ENCODE data around the gene RAB33A.

The RAB33A gene

DNA sequence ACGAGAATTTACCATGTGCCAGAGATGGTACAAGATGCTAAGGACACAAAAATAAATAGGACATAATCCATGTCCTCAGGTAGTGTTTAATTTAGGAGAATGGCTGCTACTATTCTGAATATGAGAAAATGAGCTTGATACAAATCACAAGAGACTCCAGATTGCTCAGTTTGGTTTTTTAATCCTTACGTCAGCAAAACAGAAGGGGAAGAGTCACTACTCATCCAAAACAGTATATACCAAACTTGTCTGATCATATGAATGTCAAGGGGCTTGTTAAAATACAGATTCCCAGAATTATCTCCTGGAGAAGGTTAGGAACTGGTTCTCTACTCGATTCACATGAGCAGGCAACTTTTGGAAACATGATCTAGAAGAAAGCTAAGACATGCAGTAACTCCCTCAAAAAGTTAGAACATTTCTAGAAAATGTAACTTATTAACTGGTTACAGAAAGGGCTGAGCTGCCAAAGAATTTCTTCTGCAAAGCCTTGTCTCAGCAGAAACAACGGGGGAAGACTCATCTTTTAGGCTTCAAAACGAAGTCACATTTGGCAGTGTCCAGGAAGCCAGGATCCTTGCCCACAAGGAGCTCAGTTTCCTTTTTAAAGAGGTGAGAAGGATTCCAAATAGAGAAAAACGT, 9.5 kb upstream of the RAB33A start:
- DNase-seq (ENCODE audit: low read depth) = no peak
- TF ChIP-seq, protein P1, sequence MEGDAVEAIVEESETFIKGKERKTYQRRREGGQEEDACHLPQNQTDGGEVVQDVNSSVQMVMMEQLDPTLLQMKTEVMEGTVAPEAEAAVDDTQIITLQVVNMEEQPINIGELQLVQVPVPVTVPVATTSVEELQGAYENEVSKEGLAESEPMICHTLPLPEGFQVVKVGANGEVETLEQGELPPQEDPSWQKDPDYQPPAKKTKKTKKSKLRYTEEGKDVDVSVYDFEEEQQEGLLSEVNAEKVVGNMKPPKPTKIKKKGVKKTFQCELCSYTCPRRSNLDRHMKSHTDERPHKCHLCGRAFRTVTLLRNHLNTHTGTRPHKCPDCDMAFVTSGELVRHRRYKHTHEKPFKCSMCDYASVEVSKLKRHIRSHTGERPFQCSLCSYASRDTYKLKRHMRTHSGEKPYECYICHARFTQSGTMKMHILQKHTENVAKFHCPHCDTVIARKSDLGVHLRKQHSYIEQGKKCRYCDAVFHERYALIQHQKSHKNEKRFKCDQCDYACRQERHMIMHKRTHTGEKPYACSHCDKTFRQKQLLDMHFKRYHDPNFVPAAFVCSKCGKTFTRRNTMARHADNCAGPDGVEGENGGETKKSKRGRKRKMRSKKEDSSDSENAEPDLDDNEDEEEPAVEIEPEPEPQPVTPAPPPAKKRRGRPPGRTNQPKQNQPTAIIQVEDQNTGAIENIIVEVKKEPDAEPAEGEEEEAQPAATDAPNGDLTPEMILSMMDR (conservative IDR thresholded peaks at IDR 0.05; ENCODE audit: low read depth, low read length) = no peak
- no peak overlapping the region for H3K4me3 ChIP-seq (ENCODE audit: low read length)

DNA sequence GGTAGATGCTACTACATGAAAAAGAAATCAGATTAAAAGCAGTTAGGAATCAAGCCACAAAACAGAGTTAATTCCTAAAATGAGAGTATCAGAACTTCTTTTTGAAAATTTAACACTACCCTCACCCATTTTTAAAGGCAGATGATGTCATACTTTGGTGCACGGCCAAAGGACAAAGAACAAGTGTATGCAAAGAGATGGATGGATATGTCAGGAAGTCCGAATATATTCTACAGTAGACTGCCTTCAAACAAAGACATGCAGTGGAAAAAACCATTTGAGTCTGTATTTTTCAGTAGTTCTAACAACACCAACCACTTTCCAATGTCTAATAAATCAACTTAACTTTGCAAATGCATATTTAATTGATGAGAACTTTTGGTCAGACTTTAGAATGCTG, 8.4 kb upstream of the RAB33A start:
- no peak for DNase-seq (ENCODE audit: low read depth)

DNA sequence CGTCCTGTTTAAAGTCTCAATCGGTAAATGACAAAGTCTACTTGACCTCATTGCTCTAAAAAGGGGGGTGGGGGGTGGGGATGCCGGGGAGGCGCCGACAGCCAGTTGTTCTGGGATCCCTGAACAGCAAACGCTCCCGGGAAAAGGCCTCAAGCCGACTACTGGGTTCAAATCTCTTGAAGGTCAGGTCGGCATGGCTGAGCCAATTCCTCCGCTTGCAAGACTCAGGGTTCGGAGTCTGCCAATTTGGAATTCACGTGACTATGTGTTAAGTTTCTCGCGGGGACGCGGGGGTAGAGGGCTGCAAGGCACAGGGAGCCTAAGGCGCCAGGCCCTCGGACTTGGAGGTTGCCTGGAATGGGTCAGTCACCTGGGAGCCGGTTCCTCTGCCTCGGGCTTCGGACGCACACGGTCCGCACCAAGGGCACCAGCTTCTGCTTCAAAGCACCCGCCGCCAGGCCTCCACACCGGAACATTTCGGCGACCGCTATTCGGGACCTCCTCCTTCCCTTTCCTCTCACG, 6.5 kb upstream of the RAB33A start:
- TF ChIP-seq, protein P1 (conservative IDR thresholded peaks at IDR 0.05; ENCODE audit: low read depth, low read length) = no peak
- peak overlapping the region; percentile 78 for H3K4me3 ChIP-seq (ENCODE audit: low read length)
- no peak for DNase-seq (ENCODE audit: low read depth)

More for the DNA sequence above, 8.4 kb upstream of the RAB33A start:
- TF ChIP-seq, protein P1 (conservative IDR thresholded peaks at IDR 0.05; ENCODE audit: low read depth, low read length) = no peak
- H3K4me3 ChIP-seq (ENCODE audit: low read length) = no peak overlapping the region

DNA sequence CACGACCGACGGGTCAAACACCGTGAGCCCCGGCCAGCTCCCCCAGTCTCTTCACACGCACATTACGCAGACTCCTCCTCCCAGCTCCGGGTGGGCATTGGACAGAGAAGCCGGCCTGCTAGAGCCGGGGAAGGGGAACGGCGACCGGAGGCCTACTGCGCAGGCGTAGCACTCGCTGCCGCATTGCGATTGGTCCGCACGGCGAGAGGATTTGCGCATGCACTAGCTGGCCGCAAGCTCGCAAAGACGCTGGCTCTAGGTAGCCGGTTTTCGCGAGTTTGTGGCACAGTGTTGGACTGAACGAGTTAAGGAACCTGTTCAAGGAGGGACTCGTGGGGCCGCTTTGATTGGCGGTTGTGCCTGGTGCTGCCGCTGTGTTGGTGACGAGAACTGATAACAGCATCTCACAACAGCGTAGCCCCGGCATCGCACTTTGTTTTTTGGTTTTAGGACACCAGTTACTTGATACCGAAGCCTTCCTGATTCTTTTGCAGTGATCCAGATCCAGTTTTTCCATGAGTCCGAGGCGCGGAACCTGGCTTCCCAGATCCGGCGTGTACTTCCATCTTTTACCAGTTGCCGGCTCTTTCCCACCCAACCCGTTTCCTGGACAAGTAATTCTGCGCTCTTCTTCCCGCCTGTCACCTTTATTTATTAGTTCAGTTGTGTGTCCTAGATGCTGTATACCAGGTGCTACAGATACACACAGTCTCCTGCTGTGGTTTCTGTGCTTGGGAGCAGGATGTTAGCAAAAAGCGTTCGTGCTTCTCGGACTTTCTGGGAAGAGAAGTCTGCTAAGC, 5.9 kb upstream of the RAB33A start, which contains the start of gene AIFM1:
Gene AIFM1, minus strand, starts transcription at position 139 of the 800 bp plus-strand sequence. CDS start 185 bp downstream, outside the sequence.
- peak within 1 kb of the TSS; percentile 78 for H3K4me3 ChIP-seq (ENCODE audit: low read length)
- peak; percentile 86 for DNase-seq (ENCODE audit: low read depth)
- TF ChIP-seq, protein P1 (conservative IDR thresholded peaks at IDR 0.05; ENCODE audit: low read depth, low read length) = no peak

DNA sequence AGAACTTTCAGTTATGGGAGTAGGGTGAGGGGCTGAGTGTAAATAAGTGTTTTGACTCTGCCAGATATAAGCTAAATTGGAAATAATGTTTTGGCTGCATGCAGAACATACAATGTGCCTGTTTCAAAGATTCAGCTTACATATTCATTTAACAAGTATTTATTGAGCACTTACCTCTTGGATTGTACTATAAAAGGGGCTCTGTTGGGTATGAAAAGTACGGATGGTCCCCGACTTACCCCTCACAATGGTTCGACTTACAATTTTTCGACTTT, 5.3 kb upstream of the RAB33A start:
- TF ChIP-seq, protein P1 (conservative IDR thresholded peaks at IDR 0.05; ENCODE audit: low read depth, low read length) = no peak
- H3K4me3 ChIP-seq (ENCODE audit: low read length) = peak overlapping the region; percentile 78
- no peak for DNase-seq (ENCODE audit: low read depth)

DNA sequence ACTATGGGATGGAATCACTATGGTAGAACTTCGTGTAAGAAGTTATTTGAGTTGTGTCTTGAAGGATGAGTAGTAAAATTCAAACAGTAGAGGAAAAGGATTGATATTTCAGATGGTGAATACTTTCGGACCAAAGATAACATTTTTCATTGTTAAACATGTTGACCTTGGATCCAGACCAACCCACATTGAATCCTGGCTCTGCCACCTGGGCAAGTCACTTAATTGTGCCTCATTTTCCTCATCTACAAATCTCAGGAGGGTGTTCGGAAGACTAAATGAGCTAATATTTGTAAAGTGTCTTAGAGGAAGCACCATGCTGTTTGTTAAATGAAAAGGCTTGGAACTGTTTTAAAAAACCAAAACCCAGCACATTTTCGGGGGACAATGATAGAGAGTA, 4.7 kb upstream of the RAB33A start:
- TF ChIP-seq, protein P1 (conservative IDR thresholded peaks at IDR 0.05; ENCODE audit: low read depth, low read length) = no peak
- H3K4me3 ChIP-seq (ENCODE audit: low read length) = peak overlapping the region; percentile 78

More for the DNA sequence above, 4.7 kb upstream of the RAB33A start:
- no peak for DNase-seq (ENCODE audit: low read depth)

All from retinal pigment epithelial cell (primary cell).